ENCODE measurements around the gene ROCK2. TPM values are rescaled to one million over a fixed set of nuclear protein-coding genes. Genes with fewer than 3 reads are reported as not detected.
"Not testable (repeated sequence)": the region's sequence is repeated elsewhere in the genome, so short reads cannot be mapped to it uniquely, and the experiment has no call there.

The ROCK2 gene
- total RNA-seq, 4 donors from 2014 or later, result 18.0 to 34.8 (median 23.2) TPM

GRCh38 chr2:11257964-11258363 is 86.5 kb downstream of the ROCK2 start:
- no peak for DNase-seq (ENCODE audit: low spot score in 2 of 2)
- WGBS, 2 donors, result 93 to 95% methylated on average over 3 of the region's 3 CpGs
- TF ChIP-seq, protein P1, sequence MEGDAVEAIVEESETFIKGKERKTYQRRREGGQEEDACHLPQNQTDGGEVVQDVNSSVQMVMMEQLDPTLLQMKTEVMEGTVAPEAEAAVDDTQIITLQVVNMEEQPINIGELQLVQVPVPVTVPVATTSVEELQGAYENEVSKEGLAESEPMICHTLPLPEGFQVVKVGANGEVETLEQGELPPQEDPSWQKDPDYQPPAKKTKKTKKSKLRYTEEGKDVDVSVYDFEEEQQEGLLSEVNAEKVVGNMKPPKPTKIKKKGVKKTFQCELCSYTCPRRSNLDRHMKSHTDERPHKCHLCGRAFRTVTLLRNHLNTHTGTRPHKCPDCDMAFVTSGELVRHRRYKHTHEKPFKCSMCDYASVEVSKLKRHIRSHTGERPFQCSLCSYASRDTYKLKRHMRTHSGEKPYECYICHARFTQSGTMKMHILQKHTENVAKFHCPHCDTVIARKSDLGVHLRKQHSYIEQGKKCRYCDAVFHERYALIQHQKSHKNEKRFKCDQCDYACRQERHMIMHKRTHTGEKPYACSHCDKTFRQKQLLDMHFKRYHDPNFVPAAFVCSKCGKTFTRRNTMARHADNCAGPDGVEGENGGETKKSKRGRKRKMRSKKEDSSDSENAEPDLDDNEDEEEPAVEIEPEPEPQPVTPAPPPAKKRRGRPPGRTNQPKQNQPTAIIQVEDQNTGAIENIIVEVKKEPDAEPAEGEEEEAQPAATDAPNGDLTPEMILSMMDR (IDR thresholded peaks at IDR 0.05), result no peak
- no peak for TF ChIP-seq POLR2A (IDR thresholded peaks at IDR 0.05)
- H3K4me3 ChIP-seq (ENCODE audit: low read depth, poor library complexity, severe bottlenecking), result no peak overlapping the region
- intact Hi-C loops (cut with DNase I; ENCODE audit: low total_unique reads), result loop anchor here (10.0 kb wide), 1 partner anchor 833 kb away; no protein-coding TSS in a partner anchor

DNA sequence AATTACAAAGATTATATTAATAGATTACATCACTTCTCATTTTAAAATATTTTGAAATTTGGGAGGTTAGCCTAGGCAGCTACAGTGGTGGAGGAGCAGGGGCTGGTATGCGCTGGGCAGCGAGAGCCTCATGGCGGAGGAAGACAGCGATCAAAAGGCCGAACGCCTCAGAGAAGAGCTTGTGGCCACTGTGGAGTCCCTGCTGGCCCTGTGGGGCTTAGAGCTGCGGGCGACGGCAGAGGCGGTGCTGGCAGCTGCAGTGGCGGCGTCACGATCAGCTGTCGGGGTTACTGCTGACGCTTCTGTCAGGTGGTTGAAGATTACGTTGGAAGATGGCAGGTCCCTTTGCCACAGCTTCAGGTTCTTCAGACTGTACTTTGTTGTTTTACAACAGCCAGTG is 87.4 kb downstream of the ROCK2 start:
- H3K4me3 ChIP-seq (ENCODE audit: low read depth, poor library complexity, severe bottlenecking), result no peak overlapping the region
- no peak for DNase-seq (ENCODE audit: low spot score in 2 of 2)
- TF ChIP-seq POLR2A (IDR thresholded peaks at IDR 0.05), result no peak
- TF ChIP-seq, protein P1 (IDR thresholded peaks at IDR 0.05), result no peak
- WGBS, 2 donors, result 96% methylated on average over 16 of the region's 16 CpGs
- intact Hi-C loops (cut with DNase I; ENCODE audit: low total_unique reads), result loop anchor here (10.0 kb wide), 1 partner anchor 832 kb away; no protein-coding TSS in a partner anchor

DNA sequence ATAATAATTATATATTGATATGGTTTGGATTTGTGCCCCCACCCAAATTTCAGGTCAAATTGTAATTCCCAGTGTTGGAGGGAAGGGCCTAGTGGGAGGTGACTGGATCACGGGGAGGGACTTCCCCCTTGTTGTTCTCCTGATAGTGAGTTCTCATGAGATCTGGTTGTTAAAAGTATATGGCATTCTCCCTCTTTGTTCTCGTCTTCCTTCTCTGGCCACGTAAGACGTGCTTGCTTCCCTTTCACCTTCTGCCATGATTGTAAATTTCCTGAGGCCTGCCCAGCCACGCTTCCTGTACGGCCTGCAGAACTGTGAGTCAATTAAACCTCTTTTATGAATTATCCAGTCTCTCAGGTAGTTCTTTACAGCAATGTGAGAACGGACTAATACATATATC is 88.3 kb downstream of the ROCK2 start:
- H3K4me3 ChIP-seq (ENCODE audit: low read depth, poor library complexity, severe bottlenecking), result no peak overlapping the region
- no peak for DNase-seq (ENCODE audit: low spot score in 2 of 2)
- WGBS, 2 donors, result 92 to 93% methylated on average over 7 of the region's 7 CpGs
- TF ChIP-seq, protein P1 (IDR thresholded peaks at IDR 0.05), result no peak
- no peak for TF ChIP-seq POLR2A (IDR thresholded peaks at IDR 0.05)
- intact Hi-C loops (cut with DNase I; ENCODE audit: low total_unique reads), result loop anchor here (10.0 kb wide), 1 partner anchor 831 kb away; no protein-coding TSS in a partner anchor

- no peak overlapping the region for H3K4me3 ChIP-seq (ENCODE audit: low read depth, poor library complexity, severe bottlenecking)
- TF ChIP-seq, protein P1 (IDR thresholded peaks at IDR 0.05), result no peak
- TF ChIP-seq POLR2A (IDR thresholded peaks at IDR 0.05), result no peak
- no peak for DNase-seq (ENCODE audit: low spot score in 2 of 2)
- WGBS, 2 donors, result 89 to 92% methylated on average over 2 of the region's 2 CpGs
- intact Hi-C loops (cut with DNase I; ENCODE audit: low total_unique reads), result loop anchor here (10.0 kb wide), 1 partner anchor 829 kb away; no protein-coding TSS in a partner anchor
Observed at GRCh38 chr2:11254100-11254536, 90.3 kb downstream of the ROCK2 start.

- intact Hi-C loops (cut with DNase I; ENCODE audit: low total_unique reads), result loop anchor here (10.0 kb wide), 1 partner anchor 828 kb away; no protein-coding TSS in a partner anchor
- H3K4me3 ChIP-seq (ENCODE audit: low read depth, poor library complexity, severe bottlenecking); DNase-seq (ENCODE audit: low spot score in 2 of 2): not testable (repeated sequence)
- 96 to 99% methylated on average over 4 of the region's 4 CpGs for WGBS, 2 donors
Observed at GRCh38 chr2:11252458-11252857, 92.0 kb downstream of the ROCK2 start.

GRCh38 chr2:11250400-11251196 is 93.8 kb downstream of the ROCK2 start:
- intact Hi-C loops (cut with DNase I; ENCODE audit: low total_unique reads), result loop anchor here (10.0 kb wide), 1 partner anchor 826 kb away; no protein-coding TSS in a partner anchor
- TF ChIP-seq, protein P1 (IDR thresholded peaks at IDR 0.05), result no peak
- TF ChIP-seq POLR2A (IDR thresholded peaks at IDR 0.05), result no peak
- no peak overlapping the region for H3K4me3 ChIP-seq (ENCODE audit: low read depth, poor library complexity, severe bottlenecking)
- no peak for DNase-seq (ENCODE audit: low spot score in 2 of 2)
- 72 to 73% methylated on average over 4 of the region's 4 CpGs for WGBS, 2 donors
